ENCODE results near the gene UNC5A.

UNC5A gene

GRCh38 chr5:176800024-176800423 is 10.3 kb upstream of the UNC5A start:
- DNase-seq: no peak

GRCh38 chr5:176802116-176802784 is 8.1 kb upstream of the UNC5A start:
- no peak for DNase-seq

- no peak for DNase-seq
These were observed 7.1 kb upstream of the UNC5A start for GRCh38 chr5:176803068-176803942.

- DNase-seq: peak; percentile 20
These were observed 6.3 kb upstream of the UNC5A start for GRCh38 chr5:176803943-176804498.

GRCh38 chr5:176806137-176806536 is 4.2 kb upstream of the UNC5A start:
- no peak for DNase-seq

GRCh38 chr5:176809544-176810080 is 747 bp upstream of the UNC5A start:
- DNase-seq: no peak

GRCh38 chr5:176810687-176811501 is 535 bp downstream of the UNC5A start:
- DNase-seq: no peak

- DNase-seq: no peak
These were observed 2.2 kb downstream of the UNC5A start for GRCh38 chr5:176812269-176813259.

- no peak for DNase-seq
These were observed 3.4 kb downstream of the UNC5A start for GRCh38 chr5:176813587-176814312.

GRCh38 chr5:176814313-176814685 is 3.9 kb downstream of the UNC5A start:
- no peak for DNase-seq

GRCh38 chr5:176814836-176815438 is 4.6 kb downstream of the UNC5A start:
- no peak for DNase-seq

- DNase-seq: no peak
These were observed 5.8 kb downstream of the UNC5A start for GRCh38 chr5:176816043-176816745.

- DNase-seq: no peak
These were observed 6.5 kb downstream of the UNC5A start for GRCh38 chr5:176816791-176817347.

- no peak for DNase-seq
These were observed 7.0 kb downstream of the UNC5A start for GRCh38 chr5:176817369-176817840.

- DNase-seq: peak; percentile 12
These were observed 7.5 kb downstream of the UNC5A start for GRCh38 chr5:176817841-176818377.

GRCh38 chr5:176818391-176819098 is 8.2 kb downstream of the UNC5A start:
- no peak for DNase-seq

GRCh38 chr5:176819476-176819875 is 9.1 kb downstream of the UNC5A start:
- no peak for DNase-seq

GRCh38 chr5:176820937-176821336 is 10.6 kb downstream of the UNC5A start:
- no peak for DNase-seq

Data from fibroblast of skin of back (primary cell).